HepG2 (cell line): ENCODE results near the gene DAZAP1. TPM values are rescaled to one million over a fixed set of nuclear protein-coding genes. Genes with fewer than 3 reads are reported as not detected.
A peak's percentile ranks its signal among the peaks of the same experiment; 100 is the strongest.

Experiments used
- ATRX ChIP-seq: sonication (generic); formaldehyde crosslinking; IDR thresholded peaks from 2 replicates; pipeline ENCODE4 v1.4.0; 2020; ENCODE audit warnings: missing genetic modification reagents, borderline replicate concordance
- ERF ChIP-seq: IDR thresholded peaks from 2 replicates; pipeline ENCODE4 v1.6.1; 2018; ENCODE audit warnings: missing biosample characterization, missing genetic modification reagents
- FOXA3 ChIP-seq: IDR thresholded peaks from 2 replicates; pipeline ENCODE4 v1.6.1; 2016; ENCODE audit warnings: missing genetic modification reagents, missing compliant biosample characterization
- KLF16 ChIP-seq, 2 experiments: sonication (generic) in 1 of 2; formaldehyde crosslinking in 1 of 2; IDR thresholded peaks; 2 replicates each; pipeline versions ENCODE4 v1.6.1 to v1.8.0; 2016 to 2023; ENCODE audit warnings: missing genetic modification reagents in 2 of 2, missing compliant biosample characterization in 1 of 2
- NR1H2 ChIP-seq: sonication (generic); formaldehyde crosslinking; IDR thresholded peaks from 2 replicates; pipeline ENCODE4 v1.8.1; 2022; ENCODE audit warnings: low read depth, missing genetic modification reagents, borderline replicate concordance
- POLR2AphosphoS5 ChIP-seq: IDR thresholded peaks from 2 replicates; pipeline ENCODE4 v1.6.1; 2012; ENCODE audit warnings: low read depth, low read length
- RAD51 ChIP-seq: fragments of 450-650 bp; IDR thresholded peaks from 2 replicates; pipeline ENCODE4 v1.6.1; 2016; ENCODE audit warnings: borderline replicate concordance
- SATB2 ChIP-seq: sonication (generic); formaldehyde crosslinking; IDR thresholded peaks from 2 replicates; pipeline ENCODE4 v1.5.0; 2020; ENCODE audit warnings: missing genetic modification reagents
- ZFP37 ChIP-seq: sonication (generic); formaldehyde crosslinking; IDR thresholded peaks from 2 replicates; pipeline ENCODE4 v1.4.0; 2020; ENCODE audit warnings: missing genetic modification reagents, borderline replicate concordance
- ZNF121 ChIP-seq: sonication (generic); formaldehyde crosslinking; IDR thresholded peaks from 2 replicates; pipeline ENCODE4 v1.5.0; 2020; ENCODE audit warnings: mild to moderate bottlenecking, missing genetic modification reagents
- ZNF260 ChIP-seq: sonication (generic); formaldehyde crosslinking; IDR thresholded peaks from 2 replicates; pipeline ENCODE4 v1.4.0; 2020; ENCODE audit warnings: missing genetic modification reagents, low read depth, mild to moderate bottlenecking, borderline replicate concordance
- ZNF431 ChIP-seq: sonication (generic); formaldehyde crosslinking; IDR thresholded peaks from 2 replicates; pipeline ENCODE4 v1.9.0; 2022; ENCODE audit warnings: missing genetic modification reagents, low read depth, mild to moderate bottlenecking, borderline replicate concordance
- ZNF577 ChIP-seq: sonication (generic); formaldehyde crosslinking; IDR thresholded peaks from 2 replicates; pipeline ENCODE4 v1.4.0; 2020; ENCODE audit warnings: mild to moderate bottlenecking, low read depth, missing genetic modification reagents, borderline replicate concordance
- ZNF839 ChIP-seq: sonication (generic); formaldehyde crosslinking; IDR thresholded peaks from 2 replicates; pipeline ENCODE4 v1.4.0; 2020; ENCODE audit warnings: missing genetic modification reagents, mild to moderate bottlenecking, borderline replicate concordance
- polyA plus RNA-seq, 8 experiments: library from polyadenylated mRNA; depleted of rRNA in 3 of 8; stranded (reverse) in 7 of 8; unstranded in 1 of 8; fragments of >200 nt; fragmentation: Illumina TruSeq in 4 of 8; extraction: Trizol in 4 of 8; gene quantifications; 2 replicates each; pipeline versions ENCODE4 v1.2.1 to v1.2.3, GENCODE V29; 2011 to 2016; ENCODE audit warnings: low read depth in 4 of 8, missing spikeins in 1 of 8, mixed read lengths in 1 of 8; ENCODE audit not compliant: insufficient read depth in 1 of 8
- total RNA-seq, 5 experiments: library from RNA; depleted of rRNA; stranded (reverse); fragments of >200 nt; fragmentation: Illumina TruSeq; extraction: Trizol; gene quantifications; 2 replicates each; pipeline ENCODE4 v1.2.3, GENCODE V29; 2016; ENCODE audit warnings: low read depth in 1 of 5
- TF ChIP-seq, protein P1 (sequence below): IDR thresholded peaks from 2 replicates; pipeline ENCODE4 v1.6.1; 2012; ENCODE audit warnings: inconsistent platforms
- TF ChIP-seq, protein P2 (sequence below): conservative IDR thresholded peaks from 2 replicates; pipeline ENCODE4 v1.6.1; 2018; ENCODE audit warnings: missing genetic modification reagents
- TF ChIP-seq, protein P3 (sequence below): sonication (generic); formaldehyde crosslinking; IDR thresholded peaks from 2 replicates; pipeline ENCODE4 v1.4.0; 2020; ENCODE audit warnings: missing genetic modification reagents, mild to moderate bottlenecking, borderline replicate concordance
- TF ChIP-seq, protein P4 (sequence below): sonication (generic); formaldehyde crosslinking; IDR thresholded peaks from 2 replicates; pipeline ENCODE4 v1.4.0; 2020; ENCODE audit warnings: missing genetic modification reagents
- TF ChIP-seq, protein P5 (sequence below): sonication (generic); formaldehyde crosslinking; conservative IDR thresholded peaks from 2 replicates; pipeline ENCODE4 v1.8.1; 2023; ENCODE audit warnings: missing genetic modification reagents

The DAZAP1 gene
- total and polyA plus RNA-seq, 2 of the 13 experiments (the other 11 are each of a cell fraction or from before 2014, with no cell fraction given) = 63.3 to 79.2 TPM

DNA sequence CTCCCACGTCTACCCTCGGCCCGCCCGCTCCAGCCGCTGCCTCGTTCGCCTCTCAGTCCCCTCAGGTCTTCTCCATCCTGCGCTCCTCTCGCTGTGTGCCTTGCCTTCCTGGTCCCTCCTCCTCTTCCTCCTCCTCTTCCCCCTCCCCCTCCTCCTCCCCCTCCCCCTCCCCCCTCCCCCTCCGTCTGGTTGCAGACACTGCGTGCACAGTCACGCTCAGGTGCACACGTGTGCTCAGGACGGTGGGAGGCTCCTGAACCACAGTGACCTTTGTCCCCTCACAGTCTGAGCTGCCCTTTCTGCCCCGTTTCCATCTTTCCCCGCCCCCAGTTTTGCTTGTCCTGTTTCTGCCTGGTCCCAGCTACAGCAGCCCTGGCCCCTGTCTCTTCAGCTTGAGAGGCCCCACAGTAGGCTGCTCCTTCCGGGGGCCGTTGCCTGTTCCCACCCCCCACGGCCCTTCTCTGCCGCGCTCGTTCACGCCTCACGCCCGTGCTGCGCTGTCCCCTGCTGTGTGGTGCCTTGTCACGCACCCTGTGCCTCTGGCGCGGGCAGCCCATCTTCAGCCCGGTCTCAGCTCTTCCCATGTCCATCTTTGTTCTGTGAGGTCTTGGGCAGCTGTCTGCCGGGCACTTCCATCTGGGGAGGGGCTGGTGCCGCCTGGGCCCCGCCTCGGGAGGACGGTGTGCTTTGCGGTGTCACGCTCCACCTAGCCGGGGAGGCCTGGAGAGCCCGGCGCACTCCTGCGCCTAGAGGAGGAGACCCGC lies 17.0 kb downstream of the DAZAP1 start (continued):
- TF ChIP-seq NR1H2 (no peak), ZNF431 (0 out of 2 replicates have a peak, but pooled peaks have one; percentile 74), ZNF121 (CRISPR knock-in tag) (peak; percentile 85), POLR2AphosphoS5 (peak; percentile 39; the same call in 1 of the 2 replicates), ATRX (CRISPR knock-in tag) (no peak), ZFP37 (CRISPR knock-in tag) (no peak), ZNF577 (no peak), ZNF839 (CRISPR knock-in tag) (peak; percentile 67; the same call in 1 of the 2 replicates), KLF16 (CRISPR knock-in tag; IDR thresholded peaks at IDR 0.05) (peak in 1 of 2 experiments; percentile 78; a peak in 2 of 4 replicates), ERF (no peak), FOXA3 (peak; percentile 56), SATB2 (no peak), RAD51 (no peak), ZNF260 (CRISPR knock-in tag) (no peak)
- TF ChIP-seq, protein P1, sequence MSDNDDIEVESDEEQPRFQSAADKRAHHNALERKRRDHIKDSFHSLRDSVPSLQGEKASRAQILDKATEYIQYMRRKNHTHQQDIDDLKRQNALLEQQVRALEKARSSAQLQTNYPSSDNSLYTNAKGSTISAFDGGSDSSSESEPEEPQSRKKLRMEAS = peak; percentile 91
- TF ChIP-seq, protein P2, sequence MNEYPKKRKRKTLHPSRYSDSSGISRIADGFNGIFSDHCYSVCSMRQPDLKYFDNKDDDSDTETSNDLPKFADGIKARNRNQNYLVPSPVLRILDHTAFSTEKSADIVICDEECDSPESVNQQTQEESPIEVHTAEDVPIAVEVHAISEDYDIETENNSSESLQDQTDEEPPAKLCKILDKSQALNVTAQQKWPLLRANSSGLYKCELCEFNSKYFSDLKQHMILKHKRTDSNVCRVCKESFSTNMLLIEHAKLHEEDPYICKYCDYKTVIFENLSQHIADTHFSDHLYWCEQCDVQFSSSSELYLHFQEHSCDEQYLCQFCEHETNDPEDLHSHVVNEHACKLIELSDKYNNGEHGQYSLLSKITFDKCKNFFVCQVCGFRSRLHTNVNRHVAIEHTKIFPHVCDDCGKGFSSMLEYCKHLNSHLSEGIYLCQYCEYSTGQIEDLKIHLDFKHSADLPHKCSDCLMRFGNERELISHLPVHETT (CRISPR knock-in tag) = peak; percentile 17; the same call in 1 of the 2 replicates
- TF ChIP-seq, protein P3, sequence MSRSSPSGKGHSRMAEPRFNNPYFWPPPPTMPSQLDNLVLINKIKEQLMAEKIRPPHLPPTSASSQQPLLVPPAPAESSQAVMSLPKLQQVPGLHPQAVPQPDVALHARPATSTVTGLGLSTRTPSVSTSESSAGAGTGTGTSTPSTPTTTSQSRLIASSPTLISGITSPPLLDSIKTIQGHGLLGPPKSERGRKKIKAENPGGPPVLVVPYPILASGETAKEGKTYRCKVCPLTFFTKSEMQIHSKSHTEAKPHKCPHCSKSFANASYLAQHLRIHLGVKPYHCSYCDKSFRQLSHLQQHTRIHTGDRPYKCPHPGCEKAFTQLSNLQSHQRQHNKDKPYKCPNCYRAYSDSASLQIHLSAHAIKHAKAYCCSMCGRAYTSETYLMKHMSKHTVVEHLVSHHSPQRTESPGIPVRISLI (CRISPR knock-in tag) = peak; percentile 40
- TF ChIP-seq, protein P4, sequence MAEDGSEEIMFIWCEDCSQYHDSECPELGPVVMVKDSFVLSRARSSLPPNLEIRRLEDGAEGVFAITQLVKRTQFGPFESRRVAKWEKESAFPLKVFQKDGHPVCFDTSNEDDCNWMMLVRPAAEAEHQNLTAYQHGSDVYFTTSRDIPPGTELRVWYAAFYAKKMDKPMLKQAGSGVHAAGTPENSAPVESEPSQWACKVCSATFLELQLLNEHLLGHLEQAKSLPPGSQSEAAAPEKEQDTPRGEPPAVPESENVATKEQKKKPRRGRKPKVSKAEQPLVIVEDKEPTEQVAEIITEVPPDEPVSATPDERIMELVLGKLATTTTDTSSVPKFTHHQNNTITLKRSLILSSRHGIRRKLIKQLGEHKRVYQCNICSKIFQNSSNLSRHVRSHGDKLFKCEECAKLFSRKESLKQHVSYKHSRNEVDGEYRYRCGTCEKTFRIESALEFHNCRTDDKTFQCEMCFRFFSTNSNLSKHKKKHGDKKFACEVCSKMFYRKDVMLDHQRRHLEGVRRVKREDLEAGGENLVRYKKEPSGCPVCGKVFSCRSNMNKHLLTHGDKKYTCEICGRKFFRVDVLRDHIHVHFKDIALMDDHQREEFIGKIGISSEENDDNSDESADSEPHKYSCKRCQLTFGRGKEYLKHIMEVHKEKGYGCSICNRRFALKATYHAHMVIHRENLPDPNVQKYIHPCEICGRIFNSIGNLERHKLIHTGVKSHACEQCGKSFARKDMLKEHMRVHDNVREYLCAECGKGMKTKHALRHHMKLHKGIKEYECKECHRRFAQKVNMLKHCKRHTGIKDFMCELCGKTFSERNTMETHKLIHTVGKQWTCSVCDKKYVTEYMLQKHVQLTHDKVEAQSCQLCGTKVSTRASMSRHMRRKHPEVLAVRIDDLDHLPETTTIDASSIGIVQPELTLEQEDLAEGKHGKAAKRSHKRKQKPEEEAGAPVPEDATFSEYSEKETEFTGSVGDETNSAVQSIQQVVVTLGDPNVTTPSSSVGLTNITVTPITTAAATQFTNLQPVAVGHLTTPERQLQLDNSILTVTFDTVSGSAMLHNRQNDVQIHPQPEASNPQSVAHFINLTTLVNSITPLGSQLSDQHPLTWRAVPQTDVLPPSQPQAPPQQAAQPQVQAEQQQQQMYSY (CRISPR knock-in tag) = no peak
- TF ChIP-seq, protein P5, sequence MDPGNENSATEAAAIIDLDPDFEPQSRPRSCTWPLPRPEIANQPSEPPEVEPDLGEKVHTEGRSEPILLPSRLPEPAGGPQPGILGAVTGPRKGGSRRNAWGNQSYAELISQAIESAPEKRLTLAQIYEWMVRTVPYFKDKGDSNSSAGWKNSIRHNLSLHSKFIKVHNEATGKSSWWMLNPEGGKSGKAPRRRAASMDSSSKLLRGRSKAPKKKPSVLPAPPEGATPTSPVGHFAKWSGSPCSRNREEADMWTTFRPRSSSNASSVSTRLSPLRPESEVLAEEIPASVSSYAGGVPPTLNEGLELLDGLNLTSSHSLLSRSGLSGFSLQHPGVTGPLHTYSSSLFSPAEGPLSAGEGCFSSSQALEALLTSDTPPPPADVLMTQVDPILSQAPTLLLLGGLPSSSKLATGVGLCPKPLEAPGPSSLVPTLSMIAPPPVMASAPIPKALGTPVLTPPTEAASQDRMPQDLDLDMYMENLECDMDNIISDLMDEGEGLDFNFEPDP (CRISPR knock-in tag) = no peak
